LNCAP (cell line): ENCODE measurements around the gene PHAX.

Source experiments
- CTCF ChIP-seq: fragments of 450-650 bp; IDR thresholded peaks from 2 replicates; pipeline ENCODE4 v1.5.1; 2017; ENCODE audit warnings: mild to moderate bottlenecking

Gene PHAX

DNA sequence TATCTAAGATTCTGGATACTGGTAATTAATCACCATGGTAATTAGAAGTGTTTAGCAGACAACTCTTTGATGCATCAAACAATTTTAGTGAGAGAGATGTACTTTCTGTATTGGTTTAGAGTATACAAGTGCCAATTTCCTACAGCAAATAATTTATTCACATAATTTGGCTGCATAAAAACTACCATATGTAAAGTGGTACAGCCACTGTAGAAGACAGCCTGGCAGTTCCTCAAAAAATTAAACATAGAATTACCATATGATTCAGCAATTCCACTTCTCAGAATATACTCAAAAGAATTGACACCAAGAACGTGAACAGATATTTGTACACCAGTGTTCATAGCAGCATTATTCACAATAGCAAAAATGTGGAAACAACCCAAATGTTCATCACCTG is 36.2 kb downstream of the PHAX start:
- TF ChIP-seq CTCF, result no peak

GRCh38 chr5:126640866-126641265 is 40.1 kb downstream of the PHAX start:
- no peak for TF ChIP-seq CTCF

GRCh38 chr5:126641387-126641786 is 40.6 kb downstream of the PHAX start:
- TF ChIP-seq CTCF, result no peak

GRCh38 chr5:126645132-126645531 is 44.4 kb downstream of the PHAX start:
- no peak for TF ChIP-seq CTCF

DNA sequence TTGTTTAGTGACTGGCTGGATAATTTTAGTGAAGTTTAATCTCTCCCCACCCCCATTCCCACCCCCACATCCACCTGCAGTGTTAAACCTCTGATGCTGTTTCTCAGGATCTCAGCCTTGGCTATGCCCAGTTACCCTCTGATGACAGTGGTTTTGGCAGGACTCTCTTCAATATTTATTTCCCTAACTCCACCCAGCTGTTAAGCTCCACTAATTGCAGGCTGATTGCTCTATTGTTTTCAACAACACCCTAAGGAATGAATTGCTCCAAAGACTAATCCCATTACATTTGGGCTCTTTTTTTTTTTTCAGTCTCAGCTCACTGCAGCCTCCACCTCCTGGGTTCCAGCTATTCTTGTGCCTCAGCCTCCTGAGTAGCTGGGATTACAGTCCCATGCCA is 46.3 kb downstream of the PHAX start:
- no peak for TF ChIP-seq CTCF

DNA sequence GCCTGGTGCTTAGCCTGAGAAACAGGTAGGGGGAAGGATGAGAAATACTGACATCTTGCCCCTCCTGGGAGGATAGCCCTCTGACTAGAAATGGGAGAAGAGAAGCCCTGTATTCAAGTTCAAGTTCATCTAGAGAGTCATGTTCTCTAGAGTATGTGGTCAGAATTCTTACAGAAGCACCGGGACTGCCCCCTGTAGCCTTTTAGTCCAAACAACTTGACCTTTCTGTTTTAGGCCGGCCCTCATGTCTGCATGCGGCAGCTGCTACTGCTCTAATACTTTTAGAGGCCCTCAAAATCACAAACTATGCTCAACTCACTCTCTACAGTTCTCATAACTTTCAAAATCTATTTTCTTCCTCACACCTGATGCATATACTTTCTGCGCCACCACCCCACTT is 47.7 kb downstream of the PHAX start:
- TF ChIP-seq CTCF, result no peak

DNA sequence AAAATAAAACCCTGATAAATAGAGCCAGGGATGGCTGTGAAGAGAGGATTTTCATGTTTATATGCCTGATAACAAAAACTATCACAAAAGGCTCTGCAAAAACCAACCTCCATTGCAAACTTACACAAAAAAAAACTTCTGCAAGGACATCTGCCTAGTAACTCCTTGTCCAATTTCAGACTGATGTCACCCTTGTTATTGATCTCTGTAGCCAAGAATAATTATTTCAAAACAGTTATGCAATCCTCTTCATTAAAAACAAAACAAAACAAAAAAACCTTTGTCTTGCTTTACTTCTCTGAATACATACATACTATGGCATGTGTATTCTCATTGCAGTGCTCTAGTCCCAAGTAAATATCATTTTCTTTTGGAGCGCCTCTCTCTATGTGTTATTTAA is 49.7 kb downstream of the PHAX start:
- no peak for TF ChIP-seq CTCF

- TF ChIP-seq CTCF, result no peak
Observed at GRCh38 chr5:126651013-126651577, 50.3 kb downstream of the PHAX start.
